Activated T-cell treated with anti-CD3 and anti-CD28 coated beads, Interleukin-2, amount 50 U/mL, for 24 hours (primary cell): ENCODE data around the gene NME2.
"Not testable (repeated sequence)": the region's sequence is repeated elsewhere in the genome, so short reads cannot be mapped to it uniquely, and the experiment has no call there.

Experiments
- DNase-seq: peaks from one replicate; pipeline ENCODE4 v3.0.0-alpha.2; 2020
- H3K27ac Mint-ChIP-seq: 2 replicates; pipeline ENCODE4 v1.8.0; 2020; ENCODE audit warnings: mild to moderate bottlenecking, mixed read lengths
- H3K27me3 Mint-ChIP-seq: 2 replicates; pipeline ENCODE4 v1.8.0; 2020; ENCODE audit warnings: mixed read lengths
- H3K36me3 Mint-ChIP-seq: 2 replicates; pipeline ENCODE4 v1.8.0; 2020; ENCODE audit warnings: low read depth, mixed read lengths
- H3K4me1 Mint-ChIP-seq: 2 replicates; pipeline ENCODE4 v1.8.0; 2020; ENCODE audit warnings: low read depth, mixed read lengths
- H3K4me3 Mint-ChIP-seq: 2 replicates; pipeline ENCODE4 v1.8.0; 2020; ENCODE audit warnings: mild to moderate bottlenecking, moderate library complexity, mixed read lengths
- H3K9me3 Mint-ChIP-seq: 2 replicates; pipeline ENCODE4 v1.8.0; 2020; ENCODE audit warnings: mixed read lengths

NME2 gene

DNA sequence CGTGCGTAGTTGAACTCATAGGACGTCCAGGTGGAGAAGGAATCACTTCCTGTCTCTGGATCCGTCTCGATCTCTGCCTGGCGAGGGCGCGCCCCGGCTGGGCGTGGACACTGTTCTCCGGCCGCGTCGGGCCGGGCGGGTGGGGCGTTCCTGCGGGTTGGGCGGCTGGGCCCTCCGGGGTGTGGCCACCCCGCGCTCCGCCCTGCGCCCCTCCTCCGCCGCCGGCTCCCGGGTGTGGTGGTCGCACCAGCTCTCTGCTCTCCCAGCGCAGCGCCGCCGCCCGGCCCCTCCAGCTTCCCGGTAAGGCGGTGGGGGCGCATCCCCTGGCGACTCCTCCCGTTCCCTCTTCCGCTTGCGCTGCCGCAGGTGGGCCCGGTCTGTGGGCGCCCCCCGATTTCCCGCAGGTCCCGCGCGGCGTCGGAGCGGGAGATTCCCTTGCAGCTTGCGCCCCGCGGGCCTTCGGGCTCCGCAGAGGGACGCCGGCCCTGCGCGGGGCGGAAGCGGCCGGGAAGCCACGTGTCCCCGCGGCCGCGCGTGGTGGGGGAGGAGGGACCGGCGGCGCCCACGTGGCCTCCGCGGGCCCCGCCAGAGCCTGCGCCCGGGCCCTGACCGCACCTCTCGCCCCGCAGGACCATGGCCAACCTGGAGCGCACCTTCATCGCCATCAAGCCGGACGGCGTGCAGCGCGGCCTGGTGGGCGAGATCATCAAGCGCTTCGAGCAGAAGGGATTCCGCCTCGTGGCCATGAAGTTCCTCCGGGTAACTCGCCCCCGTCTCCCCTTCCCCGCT, at the start of gene NME2:
Gene NME2 (plus strand): TSS at position 214 of the 789 bp plus-strand sequence. CDS start 420 bp downstream, at position 634.
- H3K36me3 Mint-ChIP-seq: peaks cover 89% of the 10 kb centered on the region

DNA sequence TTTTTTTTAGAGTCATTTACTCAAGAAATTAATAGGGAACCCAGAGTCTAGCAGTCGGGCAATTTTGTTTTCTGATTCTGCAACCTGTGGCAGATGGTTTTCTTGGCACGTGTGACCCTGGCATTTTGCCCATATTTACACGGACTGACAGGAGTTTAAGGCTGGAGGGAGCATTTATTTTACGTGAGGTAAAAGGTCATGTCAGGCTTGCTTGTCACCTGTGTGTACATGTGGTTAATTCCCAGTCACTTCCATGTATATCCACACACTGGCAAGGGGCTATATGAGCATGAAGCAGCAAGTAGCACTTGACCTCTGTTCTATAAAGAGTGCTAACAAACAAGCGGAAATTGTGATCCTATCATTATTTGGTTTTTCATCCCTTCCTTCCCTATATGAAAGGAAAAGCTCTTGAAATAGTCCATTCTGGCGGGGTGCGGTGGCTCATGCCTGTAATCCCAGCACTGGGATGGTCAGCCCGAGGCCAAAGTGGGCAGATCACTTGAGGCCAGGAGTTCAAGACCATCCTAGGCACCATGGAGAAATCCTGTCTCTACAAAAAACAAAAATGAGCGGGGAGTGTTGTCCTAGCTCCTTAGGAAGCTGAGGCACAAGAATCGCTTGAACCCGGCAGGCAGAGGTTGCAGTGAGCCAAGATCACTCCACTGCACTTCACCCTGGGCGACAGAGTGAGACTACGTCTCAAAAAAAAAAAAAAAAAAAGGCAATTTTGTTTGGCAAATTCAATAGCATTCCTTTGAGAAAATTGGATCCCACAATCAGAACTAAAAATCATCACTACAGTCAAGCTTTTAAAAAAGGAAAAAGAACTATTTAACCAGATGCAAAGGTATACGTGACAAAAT, 47.6 kb upstream of the NME2 start:
- Mint-ChIP-seq H3K27me3 (no peaks in the 10 kb centered on the region), H3K4me1 (peaks cover 66% of the 10 kb centered on the region), H3K36me3 (peaks cover 32% of the 10 kb centered on the region), H3K27ac (peak overlapping the region; percentile 11), H3K9me3 (no peaks in the 10 kb centered on the region), H3K4me3 (peak overlapping the region; percentile 90)
- no peak for DNase-seq

More for the DNA sequence above, at the start of gene NME2:
- Mint-ChIP-seq H3K4me1 (peaks cover 43% of the 10 kb centered on the region), H3K4me3 (peak within 1 kb of the TSS; percentile 90), H3K27ac (peak within 1 kb of the TSS; percentile 96), H3K27me3 (no peaks in the 10 kb centered on the region), H3K9me3 (no peaks in the 10 kb centered on the region)
- peak; percentile 90 for DNase-seq

DNA sequence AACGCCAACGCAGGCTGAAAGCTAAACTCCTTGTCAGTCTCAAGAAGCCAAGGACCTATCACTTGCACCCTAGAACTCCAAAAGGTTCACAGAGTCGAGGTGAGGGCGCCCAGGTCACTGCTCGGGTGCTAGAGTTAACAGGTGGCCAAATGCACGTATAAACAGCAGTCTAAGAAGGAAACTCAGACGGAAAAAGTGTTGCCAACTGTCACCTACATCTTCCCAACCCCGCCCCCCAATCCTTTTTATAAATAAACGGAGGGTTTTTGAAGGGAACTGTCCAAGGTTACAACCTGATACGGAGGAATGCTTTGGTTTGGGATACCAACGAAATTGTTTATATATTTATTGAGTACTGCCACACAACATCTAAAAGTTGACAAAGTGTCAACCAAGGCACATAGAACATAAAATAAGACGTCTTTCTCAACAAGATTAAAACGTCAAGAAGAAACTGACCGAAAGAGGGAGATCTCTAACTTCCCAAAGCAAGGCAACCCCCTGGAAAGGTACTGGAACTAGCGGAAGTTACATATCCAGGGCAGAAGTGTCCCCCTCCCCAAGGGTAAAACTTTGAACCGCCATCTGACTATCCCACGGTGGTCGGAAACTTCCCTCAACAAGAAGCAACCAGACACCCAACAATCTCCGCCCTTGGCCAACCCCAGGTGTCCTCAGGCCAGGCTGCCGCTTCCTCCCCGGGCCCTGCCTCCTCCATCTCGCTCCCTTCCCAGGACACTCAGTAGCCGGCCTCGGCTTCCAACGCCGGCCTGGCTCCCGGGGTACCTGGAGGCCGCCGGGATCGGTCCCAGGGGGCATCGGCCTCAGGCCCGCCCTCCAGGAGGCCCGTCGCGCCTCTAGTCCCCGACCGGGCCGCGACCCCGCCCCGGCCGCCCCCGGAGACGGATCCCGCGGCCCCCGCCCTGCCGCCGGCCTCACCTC, 46.5 kb upstream of the NME2 start:
- Mint-ChIP-seq H3K9me3 (no peaks in the 10 kb centered on the region), H3K27me3 (no peaks in the 10 kb centered on the region), H3K36me3 (peaks cover 32% of the 10 kb centered on the region), H3K27ac (peak overlapping the region; percentile 97), H3K4me1 (peaks cover 66% of the 10 kb centered on the region), H3K4me3 (peak overlapping the region; percentile 90)
- DNase-seq: peak; percentile 63

DNA sequence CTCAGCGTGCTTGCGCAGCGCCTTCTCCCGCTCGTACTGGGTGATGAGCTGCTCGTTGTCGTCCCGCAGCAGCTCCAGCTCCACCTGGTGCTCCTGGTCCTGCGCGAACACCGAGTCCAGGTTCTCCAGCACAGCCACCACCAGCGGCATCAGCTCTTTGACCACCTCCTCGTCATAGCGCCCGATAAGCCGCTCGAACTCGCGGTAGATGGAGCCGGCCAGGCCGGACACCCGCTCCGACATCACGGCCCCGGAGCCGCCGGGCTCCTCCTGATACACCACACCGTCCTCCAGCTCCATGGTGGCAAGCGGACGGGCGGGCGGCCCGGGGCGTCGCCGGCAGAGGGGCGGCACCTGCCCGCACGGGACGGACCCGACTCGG, 45.9 kb upstream of the NME2 start:
- no peaks in the 10 kb centered on the region for H3K9me3 Mint-ChIP-seq
- H3K4me1 Mint-ChIP-seq: peaks cover 61% of the 10 kb centered on the region
- H3K27me3 Mint-ChIP-seq: no peaks in the 10 kb centered on the region
- H3K27ac Mint-ChIP-seq: peak overlapping the region; percentile 97
- H3K4me3 Mint-ChIP-seq: peak overlapping the region; percentile 90
- DNase-seq: no peak
- peaks cover 29% of the 10 kb centered on the region for H3K36me3 Mint-ChIP-seq

DNA sequence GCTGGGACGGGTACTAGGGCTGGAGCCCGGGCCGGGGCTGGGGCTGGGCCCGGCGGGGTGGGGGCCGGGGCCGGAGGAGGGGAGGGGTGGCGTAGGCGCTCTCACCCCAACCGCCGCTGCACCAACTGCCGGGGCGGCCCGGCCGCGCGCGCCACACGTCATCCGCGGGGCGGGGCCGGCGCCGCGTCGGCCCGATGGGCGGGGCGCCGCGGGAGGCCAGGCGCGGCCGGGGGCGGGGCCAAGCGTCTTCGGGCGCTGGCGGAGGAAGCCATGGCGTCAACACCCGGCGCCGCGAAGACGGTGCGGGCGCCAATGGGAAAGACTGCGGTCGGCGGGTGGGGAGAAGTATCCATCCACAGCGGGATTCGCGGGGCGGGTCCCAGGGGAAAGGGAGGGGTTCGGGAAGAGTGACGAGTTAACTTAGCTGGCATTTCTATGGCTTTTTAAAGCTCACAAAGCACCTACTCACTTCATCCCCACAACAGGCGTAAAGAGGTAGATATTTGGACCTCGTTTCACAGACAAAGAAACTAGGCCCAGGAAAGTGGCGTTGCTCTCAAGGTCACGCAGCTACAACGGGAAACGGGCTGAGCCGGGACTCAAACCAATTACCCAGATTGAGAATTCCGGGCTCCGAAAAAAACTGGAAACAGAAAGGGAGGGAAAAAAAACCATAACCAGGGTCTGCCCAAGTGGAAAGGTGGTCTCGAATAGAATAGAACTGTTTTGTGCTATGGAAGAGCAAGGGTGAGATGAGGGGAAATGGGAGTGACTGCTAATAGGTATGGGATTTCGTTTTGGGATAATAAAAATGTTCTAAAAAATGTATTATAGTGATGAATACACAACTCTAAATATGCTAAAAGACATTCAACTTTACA, 45.2 kb upstream of the NME2 start, which contains the start of gene SPAG9:
Gene SPAG9 (minus strand): TSS at position 130 of the 881 bp plus-strand sequence. CDS start 212 bp downstream, outside the sequence.
- Mint-ChIP-seq H3K36me3 (peaks cover 25% of the 10 kb centered on the region), H3K4me1 (peaks cover 56% of the 10 kb centered on the region), H3K9me3 (no peaks in the 10 kb centered on the region), H3K27me3 (no peaks in the 10 kb centered on the region), H3K4me3 (peak within 1 kb of the TSS; percentile 90), H3K27ac (peak within 1 kb of the TSS; percentile 100)
- DNase-seq: peak; percentile 93

DNA sequence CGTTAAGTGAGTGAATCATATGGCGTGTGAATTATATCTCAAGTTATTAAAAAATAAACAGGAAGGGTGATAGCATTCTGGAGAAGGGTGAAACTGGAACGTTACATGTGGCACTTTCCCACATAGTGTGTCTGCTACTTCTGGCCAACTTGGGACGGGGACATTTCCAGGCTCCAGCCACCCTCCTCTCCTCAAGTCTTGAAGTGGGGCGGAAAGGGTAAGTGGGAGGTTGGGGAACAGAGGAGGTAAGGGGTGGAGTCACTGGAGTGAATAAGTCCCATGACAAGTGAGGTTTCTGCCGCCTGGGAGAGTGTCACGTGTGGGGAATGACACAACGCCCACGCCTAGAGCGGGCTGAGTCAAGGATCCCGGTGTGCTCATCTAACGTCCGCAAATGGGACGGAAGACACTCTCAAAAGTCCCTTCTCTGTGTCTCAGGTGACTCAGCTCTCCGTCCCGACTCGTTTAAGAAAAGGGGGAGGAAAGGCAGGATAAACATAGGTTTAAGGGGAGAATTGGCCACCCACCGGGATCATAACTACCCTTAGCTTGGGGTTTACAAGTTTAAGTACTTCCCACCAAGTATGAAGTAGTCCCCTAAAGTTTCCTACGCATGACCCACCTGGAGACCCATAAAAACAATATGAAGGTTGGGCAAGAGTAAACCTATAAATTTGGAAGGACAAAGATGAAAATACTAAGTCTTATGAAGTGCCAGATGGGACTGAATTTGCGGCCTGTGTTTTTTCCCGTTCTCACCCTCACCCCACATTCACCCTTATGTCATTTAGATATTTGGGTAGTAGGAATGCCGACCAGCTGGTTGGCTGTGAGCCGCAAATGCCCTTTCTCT, 44.4 kb upstream of the NME2 start:
- Mint-ChIP-seq H3K36me3 (peaks cover 21% of the 10 kb centered on the region), H3K4me3 (peak overlapping the region; percentile 90), H3K4me1 (peaks cover 47% of the 10 kb centered on the region), H3K9me3 (no peaks in the 10 kb centered on the region), H3K27ac (peak overlapping the region; percentile 100), H3K27me3 (no peaks in the 10 kb centered on the region)
- peak; percentile 88 for DNase-seq

DNA sequence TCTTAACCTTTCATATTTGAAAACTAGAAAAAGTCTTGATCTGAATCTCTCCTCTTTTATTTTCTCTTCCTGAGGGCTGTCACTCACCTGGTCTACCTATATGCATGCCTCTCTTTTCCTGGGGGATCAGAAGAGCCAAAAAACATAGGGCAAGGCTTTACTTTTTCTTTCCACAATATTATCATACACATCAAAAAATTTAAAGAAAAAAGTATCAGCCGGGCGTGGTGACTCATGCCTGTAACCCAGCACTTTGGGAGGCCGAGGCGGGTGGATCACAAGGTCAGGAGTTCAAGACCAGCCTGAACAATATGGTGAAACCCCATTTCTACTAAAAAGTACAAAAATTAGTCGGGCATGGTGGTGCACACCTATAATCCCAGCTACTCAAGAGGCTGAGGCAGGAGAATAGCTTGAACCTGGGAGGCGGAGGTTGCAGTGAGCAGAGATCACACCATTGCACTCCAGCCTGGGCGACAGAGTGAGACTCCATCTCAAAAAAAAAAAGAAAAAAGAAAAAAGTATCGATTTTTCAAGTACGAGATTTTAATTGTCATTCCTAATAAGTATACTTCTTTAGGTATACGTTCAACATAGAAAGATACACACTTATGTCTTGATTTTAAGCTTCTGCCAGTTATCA, 43.6 kb upstream of the NME2 start:
- H3K36me3 Mint-ChIP-seq: peaks cover 19% of the 10 kb centered on the region
- H3K27ac Mint-ChIP-seq: peak overlapping the region; percentile 100
- H3K27me3 Mint-ChIP-seq, H3K9me3 Mint-ChIP-seq: not testable (repeated sequence)
- DNase-seq: peak; percentile 32
- peak overlapping the region; percentile 90 for H3K4me3 Mint-ChIP-seq
- H3K4me1 Mint-ChIP-seq: peaks cover 39% of the 10 kb centered on the region

DNA sequence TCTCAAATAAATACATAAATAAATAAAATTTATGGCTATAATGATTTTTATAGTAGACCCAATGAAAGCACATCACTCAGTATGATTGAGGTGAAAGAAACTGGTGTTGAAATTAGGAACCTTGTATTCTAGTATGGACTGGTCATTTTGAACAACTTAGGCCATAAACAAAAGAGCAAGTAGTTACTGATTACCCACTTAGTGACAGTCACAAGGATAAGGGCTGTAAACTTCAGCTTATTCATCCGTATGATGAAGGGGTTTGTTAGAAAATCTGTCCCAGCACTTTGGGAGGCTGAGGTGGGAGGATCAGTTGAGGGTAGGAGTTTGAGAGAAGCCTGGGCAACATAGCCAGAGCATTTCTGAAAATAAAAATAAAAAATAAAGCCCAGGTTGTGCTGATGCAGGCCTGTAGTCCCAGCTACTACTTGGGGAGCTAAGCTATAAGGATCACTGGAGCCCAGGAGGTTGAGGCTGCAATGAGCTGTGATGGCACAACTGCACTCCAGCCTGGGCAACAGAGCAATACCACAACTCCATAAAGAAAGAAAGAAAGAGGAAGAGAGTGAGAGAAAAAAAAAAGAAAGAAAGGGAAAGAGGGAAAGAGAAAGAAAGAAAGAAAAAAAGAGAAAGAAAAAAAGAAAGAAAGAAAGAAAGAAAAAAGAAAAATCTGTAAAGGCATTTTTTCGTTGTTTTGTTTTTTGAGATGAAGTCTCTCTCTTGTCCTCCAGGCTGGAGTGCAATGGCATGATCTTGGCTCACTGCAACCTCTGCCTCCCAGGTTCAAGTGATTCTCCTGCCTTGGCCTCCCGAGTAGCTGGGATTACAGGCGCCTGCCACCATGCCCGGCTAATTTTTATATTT, 41.3 kb upstream of the NME2 start:
- no peak for DNase-seq
- Mint-ChIP-seq H3K4me1 (peaks cover 22% of the 10 kb centered on the region), H3K27ac (no peak overlapping the region), H3K36me3 (peaks cover 9% of the 10 kb centered on the region), H3K4me3 (no peak overlapping the region), H3K27me3 (no peaks in the 10 kb centered on the region), H3K9me3 (no peaks in the 10 kb centered on the region)

DNA sequence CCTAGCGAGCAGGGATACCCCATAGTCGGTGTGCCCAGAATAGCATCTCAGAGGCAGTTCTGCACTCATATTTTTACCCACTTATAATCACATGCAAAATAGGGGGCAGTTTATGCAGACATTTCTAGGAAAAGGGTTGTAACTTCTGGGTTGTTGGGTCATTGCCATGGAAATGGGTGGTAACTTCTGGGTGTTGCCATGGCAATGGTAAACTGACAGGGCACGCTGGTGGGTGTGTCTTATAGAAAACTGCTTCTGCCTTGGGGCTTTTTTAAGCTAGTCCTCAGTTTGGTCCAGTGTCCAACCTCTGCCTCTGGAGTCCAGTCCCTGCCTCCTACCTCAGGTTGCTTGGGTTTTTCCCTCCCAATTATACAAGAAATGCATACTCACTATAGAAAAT, 38.1 kb upstream of the NME2 start:
- Mint-ChIP-seq H3K4me1 (peaks cover 9% of the 10 kb centered on the region), H3K27ac (no peak overlapping the region), H3K36me3 (no peaks in the 10 kb centered on the region), H3K27me3 (no peaks in the 10 kb centered on the region), H3K4me3 (no peak overlapping the region), H3K9me3 (no peaks in the 10 kb centered on the region)
- no peak for DNase-seq

DNA sequence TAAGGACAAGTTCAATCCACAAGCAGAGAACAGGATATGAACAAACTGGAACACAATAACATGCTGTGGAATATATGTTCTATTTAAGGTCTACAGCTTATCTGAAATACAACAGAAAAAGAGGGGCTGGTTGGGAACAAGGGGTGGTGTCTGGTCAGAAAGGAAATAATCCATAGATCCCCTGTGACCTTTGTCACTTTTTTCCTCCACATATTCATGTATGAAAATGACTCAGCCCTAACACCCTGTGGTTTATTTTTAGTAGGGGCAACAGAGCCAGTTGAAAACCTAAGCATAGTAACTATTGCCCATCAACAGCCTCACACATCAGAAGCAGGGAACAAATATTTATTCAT, 33.3 kb upstream of the NME2 start:
- H3K27me3 Mint-ChIP-seq: no peaks in the 10 kb centered on the region
- no peak overlapping the region for H3K4me3 Mint-ChIP-seq
- H3K9me3 Mint-ChIP-seq: no peaks in the 10 kb centered on the region
- no peak overlapping the region for H3K27ac Mint-ChIP-seq
- DNase-seq: no peak
- no peaks in the 10 kb centered on the region for H3K36me3 Mint-ChIP-seq
- H3K4me1 Mint-ChIP-seq: peaks cover 11% of the 10 kb centered on the region

DNA sequence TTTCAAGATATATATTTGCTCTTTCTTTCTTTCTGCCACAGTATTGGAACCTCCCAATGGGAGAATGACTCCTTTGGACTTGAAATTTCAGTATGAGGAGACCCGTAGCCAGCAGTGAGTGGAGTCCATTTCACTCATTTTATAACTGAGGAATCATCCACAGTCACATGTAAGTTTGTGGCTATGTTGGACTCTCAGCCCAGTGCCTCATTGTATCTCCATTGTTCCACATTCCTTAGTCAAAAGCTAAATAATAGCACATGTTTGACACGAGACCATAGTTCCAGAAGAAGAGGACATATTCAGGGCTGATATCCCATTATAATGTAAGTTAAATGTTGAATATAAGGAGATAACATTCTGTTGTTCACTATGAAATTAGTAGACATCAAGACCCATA, 32.8 kb upstream of the NME2 start:
- H3K27ac Mint-ChIP-seq: no peak overlapping the region

DNA sequence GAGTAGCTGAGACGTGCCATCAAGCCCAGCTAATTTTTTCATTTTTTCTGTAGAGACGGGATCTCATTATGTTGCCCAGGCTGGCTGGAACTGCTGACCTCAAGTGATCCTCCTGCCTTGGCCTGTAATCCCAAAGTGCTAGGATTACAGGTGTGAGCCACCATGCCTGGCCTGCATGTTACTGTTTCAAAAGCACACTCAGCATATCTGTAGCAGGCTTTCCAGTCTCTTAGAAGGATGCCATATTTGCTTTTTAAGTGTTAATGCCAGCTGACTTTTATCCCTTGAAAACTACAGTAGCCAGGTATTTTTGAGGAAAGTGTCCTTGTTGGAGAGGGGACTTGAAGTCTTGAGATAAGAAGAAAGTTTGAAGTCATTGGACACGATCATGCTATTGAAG, 30.3 kb upstream of the NME2 start:
- Mint-ChIP-seq H3K4me3 (no peak overlapping the region), H3K9me3 (no peaks in the 10 kb centered on the region)

More for the DNA sequence above, 32.8 kb upstream of the NME2 start:
- no peaks in the 10 kb centered on the region for H3K9me3 Mint-ChIP-seq
- no peak overlapping the region for H3K4me3 Mint-ChIP-seq
- peaks cover 9% of the 10 kb centered on the region for H3K4me1 Mint-ChIP-seq
- no peaks in the 10 kb centered on the region for H3K36me3 Mint-ChIP-seq
- H3K27me3 Mint-ChIP-seq: no peaks in the 10 kb centered on the region
- no peak for DNase-seq

More for the DNA sequence above, 30.3 kb upstream of the NME2 start:
- no peaks in the 10 kb centered on the region for H3K27me3 Mint-ChIP-seq
- no peak for DNase-seq
- H3K36me3 Mint-ChIP-seq: no peaks in the 10 kb centered on the region
- peaks cover 9% of the 10 kb centered on the region for H3K4me1 Mint-ChIP-seq
- no peak overlapping the region for H3K27ac Mint-ChIP-seq
